ENCODE measurements around the gene TRPV2.

- TF ChIP-seq CTCF (IDR thresholded peaks at IDR 0.05) (no peak), POLR2AphosphoS5 (IDR thresholded peaks at IDR 0.05) (no peak), EP300 (IDR thresholded peaks at IDR 0.05) (no peak)
Measured at GRCh38 chr17:16467886-16468285, 52.5 kb downstream of the TRPV2 start.
